Stimulated activated CD4-positive, alpha-beta T cell treated with anti-CD3 and anti-CD28 coated beads, TNF-alpha, amount 100 ng/mL, for 1 hour (primary cell): ENCODE results near the gene WFIKKN1.

Source experiments
- DNase-seq, 3 donors: peaks; one replicate each; pipeline ENCODE4 v3.0.0-alpha.2; 2020; ENCODE audit warnings: low read depth in 3 of 3, low spot score in 1 of 3

The WFIKKN1 gene

DNA sequence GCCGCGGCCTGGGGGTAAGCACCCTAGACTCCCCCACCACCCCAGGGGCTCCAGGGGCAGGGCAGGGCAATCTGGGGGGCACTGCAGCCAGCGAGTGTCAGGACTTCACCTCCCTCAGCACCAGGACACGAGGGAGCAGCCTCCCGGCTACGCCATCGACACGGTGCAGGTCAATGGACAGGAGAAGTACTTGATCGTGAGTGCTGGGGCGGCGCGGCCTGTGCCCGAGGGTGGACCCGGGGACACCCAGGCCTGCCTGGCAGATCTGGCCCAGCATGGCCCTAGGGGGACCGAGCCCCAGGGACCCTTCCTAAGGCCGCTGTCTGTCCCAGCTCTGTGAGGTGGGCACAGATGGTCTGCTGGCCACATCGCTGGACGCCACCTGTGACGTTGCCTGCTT is 41.6 kb downstream of the WFIKKN1 start:
- DNase-seq: no peak

DNA sequence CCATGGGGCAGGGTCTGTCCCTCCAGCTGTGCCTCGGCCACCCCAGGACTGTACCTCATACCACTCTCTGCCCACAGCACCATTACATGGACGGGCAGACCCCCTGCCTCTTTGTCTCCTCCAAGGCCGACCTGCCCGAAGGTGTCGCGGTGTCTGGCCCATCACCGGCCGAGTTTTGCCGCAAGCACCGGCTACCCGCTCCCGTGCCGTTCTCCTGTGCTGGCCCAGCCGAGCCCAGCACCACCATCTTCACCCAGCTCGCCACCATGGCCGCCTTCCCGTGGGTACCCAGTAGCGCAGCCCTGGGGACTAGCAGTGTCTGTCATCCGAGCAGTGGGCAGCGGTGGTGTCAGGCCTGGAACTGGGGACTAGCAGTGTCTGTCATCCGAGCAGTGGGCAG is 42.1 kb downstream of the WFIKKN1 start:
- DNase-seq: no peak

DNA sequence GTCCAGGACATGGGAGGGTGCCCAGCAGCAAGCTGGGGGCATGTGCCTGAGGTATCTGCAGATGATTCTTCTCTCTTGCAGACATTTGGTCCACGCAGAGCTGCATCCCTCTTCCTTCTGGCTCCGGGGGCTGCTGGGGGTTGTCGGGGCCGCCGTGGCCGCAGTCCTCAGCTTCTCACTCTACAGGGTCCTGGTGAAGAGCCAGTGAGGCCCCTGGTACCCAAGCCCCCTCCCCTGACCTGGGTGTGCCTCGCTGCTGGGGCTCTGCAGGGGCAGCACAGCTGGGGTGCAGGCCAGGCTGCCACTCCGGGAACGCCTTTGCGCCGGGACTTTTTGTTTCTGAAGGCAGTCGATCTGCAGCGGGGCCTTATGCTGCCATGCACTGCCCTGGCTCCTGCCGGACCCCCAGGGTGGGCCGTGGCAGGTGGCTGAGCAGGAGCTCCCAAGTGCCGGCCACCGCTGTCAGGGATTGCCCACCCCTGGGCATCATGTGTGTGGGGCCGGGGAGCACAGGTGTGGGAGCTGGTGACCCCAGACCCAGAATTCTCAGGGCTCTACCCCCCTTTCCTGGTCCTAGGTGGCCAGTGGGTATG is 42.7 kb downstream of the WFIKKN1 start:
- no peak for DNase-seq

DNA sequence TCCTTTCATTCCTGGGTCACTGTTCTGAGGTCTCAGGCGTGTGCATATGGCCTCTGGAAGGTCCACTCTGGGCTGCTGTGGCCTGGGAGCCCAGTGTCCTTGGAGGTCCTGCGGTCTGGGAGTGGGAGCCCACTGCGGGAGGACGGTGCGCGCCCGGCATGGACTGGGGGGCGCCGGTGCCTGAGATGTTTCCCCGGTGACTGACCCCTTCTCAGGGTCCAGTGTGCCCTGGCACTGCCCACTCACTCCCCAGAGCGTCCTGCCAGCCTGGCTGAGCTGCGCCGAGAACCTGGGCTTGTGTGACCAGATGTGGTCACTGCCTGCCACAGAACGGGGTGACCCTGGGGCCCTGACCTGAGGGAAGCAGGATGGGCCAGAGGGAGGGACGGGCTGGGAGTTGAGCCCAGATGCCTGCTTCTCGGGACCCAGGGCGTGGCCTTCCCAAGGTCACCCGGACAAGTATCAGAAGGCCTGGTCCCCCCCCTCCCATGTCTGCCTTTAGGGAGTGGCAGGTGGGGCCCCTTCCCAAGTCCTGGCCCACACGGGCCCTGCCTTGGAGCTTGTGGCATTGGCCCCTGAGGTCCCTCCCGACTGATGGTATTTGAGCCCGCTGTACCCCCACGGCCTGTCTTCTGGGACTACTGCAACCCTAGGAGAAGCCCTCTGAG is 43.6 kb downstream of the WFIKKN1 start:
- no peak for DNase-seq

DNA sequence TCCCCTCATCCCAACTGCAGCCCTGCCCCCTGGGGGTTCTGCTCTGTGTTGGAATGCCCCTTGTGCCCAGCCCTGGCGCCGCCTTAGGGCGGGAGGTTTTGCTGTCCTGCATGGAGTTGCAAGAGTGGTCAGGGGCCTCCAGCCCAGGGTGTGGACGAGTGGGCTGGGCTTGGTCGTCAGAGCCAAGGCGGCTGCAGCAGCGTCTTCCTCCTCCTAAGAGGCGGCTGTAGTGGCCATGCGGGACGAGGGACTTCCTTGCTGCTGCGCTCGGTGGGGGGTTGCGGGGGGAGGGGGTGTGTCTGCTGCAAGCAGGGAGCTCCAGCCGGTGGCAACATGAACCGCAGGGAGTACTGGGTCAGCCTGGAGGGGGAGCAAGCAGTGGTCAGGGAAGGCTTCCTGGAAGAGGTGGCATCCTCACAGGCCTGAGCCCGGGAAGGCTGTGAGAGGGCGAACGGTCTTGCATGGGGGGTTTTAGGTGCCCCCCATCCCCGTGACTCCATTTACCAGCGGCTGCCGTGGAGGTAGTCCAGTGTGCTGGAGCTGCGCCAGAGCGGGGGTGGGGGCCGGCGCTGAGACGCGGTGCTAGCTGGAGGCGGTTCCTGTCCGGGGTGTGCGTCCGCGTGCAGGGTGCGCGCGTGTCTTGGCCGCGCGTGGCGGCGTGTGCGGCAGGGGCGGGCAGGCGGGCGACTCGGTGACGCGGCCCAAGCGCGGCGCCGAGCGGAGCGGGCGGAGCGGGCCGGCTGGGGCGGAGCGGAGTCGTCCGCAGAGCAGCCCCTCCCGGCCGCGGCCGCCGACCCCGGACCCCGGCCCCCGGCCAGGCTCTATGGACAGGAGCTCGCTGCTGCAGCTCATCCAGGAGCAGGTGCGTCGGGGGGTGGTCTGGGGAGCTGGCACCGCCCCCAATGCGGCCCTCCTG is 44.4 kb downstream of the WFIKKN1 start, which contains the start of gene RHBDL1:
TSS of gene RHBDL1 (plus strand) at position 704 of the 916 bp plus-strand sequence. CDS start at position 824, 120 bp downstream.
- no peak for DNase-seq

DNA sequence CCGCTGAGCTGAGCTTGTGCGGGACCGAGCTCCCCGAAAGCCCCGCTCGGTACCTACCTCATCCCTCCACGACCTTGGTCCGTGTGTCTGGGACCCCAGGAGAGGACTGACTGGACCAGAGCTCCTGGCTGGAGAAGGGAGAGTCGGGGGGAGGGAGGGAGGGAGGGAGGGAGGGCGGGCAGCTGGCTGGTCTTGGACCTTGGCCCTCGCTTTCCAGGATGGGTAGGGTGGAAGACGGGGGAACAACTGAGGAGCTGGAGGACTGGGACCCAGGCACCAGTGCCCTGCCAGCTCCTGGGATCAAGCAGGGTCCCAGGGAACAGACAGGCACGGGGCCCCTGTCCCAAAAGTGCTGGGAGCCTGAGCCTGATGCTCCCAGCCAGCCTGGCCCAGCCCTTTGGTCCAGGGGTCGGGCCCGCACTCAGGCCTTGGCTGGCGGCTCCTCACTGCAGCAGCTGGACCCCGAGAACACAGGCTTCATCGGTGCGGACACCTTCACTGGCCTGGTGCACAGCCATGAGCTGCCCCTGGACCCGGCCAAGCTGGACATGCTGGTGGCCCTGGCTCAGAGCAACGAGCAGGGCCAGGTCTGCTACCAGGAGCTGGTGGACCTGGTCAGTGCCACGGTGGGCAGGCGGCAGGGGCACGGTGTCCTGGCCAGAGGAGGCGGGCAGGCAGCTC is 45.2 kb downstream of the WFIKKN1 start:
- DNase-seq: no peak

DNA sequence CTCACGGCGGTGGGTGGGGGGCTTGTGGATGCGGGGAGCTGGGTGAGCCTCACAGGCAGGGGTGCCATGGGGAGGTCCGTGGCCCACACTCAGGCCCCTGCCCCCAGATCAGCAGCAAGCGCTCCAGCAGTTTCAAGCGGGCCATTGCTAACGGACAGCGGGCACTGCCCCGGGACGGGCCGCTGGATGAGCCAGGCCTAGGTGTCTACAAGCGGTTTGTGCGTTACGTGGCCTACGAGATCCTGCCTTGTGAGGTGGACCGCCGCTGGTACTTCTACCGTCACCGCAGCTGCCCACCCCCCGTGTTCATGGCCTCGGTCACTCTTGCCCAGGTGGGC is 45.7 kb downstream of the WFIKKN1 start:
- no peak for DNase-seq

DNA sequence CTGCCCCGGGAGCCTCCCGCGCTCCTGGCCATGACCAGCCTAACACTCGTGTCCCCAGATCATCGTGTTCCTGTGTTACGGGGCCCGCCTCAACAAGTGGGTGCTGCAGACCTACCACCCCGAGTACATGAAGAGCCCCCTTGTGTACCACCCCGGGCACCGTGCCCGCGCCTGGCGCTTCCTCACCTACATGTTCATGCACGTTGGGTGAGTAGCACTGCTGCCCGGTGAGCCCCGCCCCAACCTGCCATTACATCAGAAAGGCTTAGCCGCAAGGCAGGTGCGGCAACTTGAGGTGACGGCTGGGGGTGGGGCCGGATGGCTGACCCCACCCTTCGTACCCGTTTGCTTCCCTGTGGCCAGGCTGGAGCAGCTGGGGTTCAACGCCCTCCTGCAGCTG is 46.1 kb downstream of the WFIKKN1 start:
- DNase-seq: no peak

DNA sequence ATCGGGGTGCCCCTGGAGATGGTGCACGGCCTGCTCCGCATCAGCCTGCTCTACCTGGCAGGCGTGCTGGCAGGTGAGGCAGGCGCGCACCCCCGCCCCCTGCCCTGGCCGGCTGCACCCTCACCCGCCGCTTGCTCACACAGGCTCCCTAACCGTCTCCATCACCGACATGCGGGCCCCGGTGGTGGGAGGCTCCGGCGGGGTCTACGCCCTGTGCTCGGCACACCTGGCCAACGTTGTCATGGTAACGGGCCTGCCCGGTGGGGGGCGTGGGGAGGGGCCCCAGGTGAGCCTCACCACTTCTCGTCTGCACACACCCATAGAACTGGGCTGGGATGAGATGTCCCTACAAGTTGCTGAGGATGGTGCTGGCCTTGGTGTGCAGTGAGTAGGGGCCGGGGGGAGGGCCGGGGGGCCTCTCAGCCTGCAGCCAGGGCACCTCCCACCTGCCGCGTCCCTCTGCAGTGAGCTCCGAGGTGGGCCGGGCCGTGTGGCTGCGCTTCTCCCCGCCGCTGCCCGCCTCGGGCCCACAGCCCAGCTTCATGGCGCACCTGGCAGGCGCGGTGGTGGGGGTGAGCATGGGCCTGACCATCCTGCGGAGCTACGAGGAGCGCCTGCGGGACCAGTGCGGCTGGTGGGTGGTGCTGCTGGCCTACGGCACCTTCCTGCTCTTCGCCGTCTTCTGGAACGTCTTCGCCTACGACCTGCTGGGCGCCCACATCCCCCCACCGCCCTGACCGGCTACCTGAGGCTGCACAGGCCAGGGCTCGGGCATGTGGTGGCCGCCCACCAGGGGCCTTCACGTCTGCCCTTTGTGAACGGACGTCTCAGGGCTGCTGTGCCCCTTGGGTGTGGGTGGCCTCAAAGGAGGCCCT is 46.8 kb downstream of the WFIKKN1 start:
- no peak for DNase-seq

DNA sequence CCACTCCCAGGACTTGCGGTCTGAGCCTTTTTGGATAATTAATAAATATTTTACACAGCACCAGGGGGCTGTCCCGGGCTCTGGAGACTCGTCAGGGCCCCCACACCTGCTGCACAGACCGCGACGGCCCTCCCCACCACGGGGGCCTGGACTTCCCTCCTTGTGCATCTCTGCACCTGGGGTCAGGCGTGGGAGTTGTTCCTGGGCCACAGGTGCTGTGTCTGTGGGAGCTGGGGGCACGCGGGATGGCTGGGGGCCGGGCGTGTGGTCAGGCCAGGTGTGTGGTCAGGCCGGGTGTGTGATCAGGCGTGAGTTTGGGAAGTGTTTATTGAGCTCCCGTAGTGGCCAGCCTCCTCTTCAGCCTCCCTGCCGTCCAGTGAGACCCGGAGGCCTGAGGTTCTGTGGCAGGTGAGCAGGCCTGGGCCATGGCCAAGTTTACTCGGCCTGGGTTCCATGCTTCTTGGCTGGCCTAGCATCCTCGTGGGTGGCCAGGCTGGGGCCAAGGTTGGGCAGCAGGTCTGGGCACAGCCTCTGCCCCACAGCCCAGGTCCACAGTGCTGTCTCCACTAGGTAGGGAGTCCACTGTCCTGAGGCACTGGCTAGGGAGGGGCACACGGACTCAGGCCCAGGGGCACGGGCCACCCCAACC is 47.5 kb downstream of the WFIKKN1 start:
- DNase-seq: no peak

DNA sequence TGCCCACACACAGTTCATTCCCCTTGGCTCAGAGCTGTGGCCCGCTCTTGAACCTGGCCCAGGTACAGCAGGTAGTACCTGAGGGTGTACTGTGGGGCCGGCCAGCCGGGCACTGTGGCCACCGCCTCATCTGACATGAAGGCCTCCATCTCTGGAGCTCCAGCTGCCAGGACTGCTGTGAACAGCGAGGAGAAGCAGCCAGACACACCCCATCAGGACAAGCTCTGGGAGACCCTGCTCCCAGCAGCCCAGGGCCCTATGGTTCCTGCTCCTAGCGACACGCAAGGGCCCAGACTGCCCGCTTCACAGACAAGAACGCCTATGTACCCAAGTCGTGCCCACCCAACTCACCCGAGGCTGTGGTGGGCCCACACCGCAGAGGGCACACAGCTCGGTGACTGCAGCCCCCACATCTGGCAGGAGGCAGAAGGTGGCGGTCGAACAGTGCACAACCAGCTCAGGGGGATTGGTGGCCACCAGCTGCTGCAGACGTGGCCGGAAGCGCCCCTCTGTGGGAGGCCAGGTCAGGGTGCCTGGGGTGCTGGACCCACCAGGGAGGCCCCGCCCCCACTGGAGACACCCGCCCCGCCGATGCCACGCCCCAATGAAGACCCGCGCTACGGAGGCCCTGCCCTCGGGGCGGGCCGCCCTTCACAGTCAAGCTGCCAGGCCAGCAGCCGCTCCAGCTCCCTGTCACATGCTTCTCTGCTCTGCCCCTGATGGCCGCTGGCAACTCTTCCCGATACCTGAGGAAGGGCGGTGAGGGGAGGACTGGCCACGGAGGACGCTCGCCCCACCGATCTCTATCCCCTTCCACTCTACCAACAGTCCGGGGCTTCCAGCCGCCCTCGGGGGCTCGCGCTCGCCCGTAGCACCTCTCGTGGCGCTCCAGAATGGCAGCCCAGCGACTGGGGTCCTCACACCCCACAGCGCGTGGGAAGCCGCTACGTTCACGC is 48.4 kb downstream of the WFIKKN1 start:
- DNase-seq: no peak

DNA sequence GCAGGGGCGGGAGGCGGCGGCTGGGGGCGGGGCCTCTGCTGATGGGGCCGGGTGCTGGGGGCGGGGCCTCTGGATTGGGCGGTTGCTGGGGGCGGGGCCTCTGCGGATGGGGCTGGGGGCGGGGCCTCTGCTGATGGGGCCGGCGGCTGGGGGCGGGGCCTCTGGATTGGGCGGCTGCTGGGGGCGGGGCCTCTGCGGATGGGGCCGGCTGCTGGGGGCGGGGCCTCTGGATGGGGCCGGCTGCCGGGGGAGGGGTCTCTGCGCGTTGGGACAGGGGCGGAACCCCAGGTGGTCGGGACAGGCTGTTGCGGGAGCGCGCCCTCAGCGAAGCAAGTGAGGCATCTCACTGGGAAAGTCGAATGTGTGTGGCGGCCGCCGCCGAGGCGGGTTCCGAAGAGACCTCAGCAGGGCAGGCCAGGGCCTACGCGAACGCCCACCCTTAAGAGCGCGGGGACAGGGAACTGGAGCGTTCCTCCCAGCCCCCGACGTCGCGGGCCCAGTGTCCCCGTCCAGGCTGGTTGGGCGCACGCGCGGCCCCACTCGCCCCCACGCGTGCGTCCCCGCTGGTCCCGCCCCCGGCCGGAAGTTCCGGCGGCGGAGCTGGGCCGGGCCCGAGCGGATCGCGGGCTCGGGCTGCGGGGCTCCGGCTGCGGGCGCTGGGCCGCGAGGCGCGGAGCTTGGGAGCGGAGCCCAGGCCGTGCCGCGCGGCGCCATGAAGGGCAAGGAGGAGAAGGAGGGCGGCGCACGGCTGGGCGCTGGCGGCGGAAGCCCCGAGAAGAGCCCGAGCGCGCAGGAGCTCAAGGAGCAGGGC is 49.2 kb downstream of the WFIKKN1 start, which contains the start of gene STUB1:
TSS of gene STUB1 (plus strand) at position 597 of the 811 bp plus-strand sequence. CDS start at position 713, 116 bp downstream.
- DNase-seq: peak; percentile 70 to 86 (median 78)

DNA sequence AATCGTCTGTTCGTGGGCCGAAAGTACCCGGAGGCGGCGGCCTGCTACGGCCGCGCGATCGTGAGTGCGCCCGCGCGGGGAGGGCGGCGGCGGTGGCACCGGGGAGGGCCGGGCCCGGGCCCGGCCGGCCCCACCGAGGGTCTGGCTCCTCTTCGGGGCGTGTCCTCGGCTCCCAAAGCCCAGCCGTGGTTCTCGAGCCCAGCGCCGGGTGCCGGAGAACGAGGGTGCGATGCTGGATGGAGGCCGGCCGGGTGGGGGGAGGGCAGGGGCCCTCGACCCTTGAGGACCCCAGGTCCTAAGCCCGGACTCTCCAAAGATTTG is 49.8 kb downstream of the WFIKKN1 start:
- DNase-seq: no peak

DNA sequence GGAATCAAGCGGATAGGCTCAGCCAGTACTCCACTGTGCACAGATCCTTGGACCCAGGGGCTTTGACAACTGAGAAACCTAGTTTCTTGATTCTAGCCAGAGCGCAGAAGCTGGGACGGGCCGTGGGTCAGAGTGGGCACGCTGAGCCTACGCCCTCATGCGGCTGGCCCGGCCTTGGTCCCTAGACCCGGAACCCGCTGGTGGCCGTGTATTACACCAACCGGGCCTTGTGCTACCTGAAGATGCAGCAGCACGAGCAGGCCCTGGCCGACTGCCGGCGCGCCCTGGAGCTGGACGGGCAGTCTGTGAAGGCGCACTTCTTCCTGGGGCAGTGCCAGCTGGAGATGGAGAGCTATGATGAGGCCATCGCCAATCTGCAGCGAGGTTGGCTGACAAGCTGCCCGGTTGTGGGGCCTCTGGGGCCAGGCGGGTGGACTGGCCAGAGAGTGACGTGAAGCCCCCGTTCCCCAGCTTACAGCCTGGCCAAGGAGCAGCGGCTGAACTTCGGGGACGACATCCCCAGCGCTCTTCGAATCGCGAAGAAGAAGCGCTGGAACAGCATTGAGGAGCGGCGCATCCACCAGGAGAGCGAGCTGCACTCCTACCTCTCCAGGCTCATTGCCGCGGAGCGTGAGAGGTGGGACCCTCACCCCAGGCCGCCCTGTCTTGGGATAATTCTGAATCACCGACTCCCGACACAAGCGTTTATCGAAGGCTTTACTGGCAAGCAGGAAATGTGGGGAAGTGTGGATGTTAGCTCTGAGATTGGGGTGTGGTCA is 50.4 kb downstream of the WFIKKN1 start:
- no peak for DNase-seq

DNA sequence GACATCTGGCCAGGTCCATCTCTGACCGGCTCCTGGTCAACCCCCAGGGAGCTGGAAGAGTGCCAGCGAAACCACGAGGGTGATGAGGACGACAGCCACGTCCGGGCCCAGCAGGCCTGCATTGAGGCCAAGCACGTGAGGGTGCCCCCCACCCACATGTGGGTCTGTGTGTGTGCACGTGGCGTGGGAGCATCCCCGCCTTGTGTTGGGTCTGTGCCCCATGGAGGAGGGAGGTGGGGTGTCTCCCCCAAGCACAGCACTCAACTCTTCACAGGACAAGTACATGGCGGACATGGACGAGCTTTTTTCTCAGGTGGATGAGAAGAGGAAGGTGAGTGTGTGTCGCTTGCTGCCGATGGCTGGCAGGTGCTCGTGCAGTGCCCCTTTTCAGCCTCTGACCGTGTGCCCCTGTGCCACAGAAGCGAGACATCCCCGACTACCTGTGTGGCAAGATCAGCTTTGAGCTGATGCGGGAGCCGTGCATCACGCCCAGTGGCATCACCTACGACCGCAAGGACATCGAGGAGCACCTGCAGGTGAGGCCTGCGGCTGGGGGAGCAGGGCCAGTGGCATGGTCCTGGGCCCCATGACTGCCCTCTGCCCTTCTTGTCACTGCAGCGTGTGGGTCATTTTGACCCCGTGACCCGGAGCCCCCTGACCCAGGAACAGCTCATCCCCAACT is 51.1 kb downstream of the WFIKKN1 start:
- no peak for DNase-seq

DNA sequence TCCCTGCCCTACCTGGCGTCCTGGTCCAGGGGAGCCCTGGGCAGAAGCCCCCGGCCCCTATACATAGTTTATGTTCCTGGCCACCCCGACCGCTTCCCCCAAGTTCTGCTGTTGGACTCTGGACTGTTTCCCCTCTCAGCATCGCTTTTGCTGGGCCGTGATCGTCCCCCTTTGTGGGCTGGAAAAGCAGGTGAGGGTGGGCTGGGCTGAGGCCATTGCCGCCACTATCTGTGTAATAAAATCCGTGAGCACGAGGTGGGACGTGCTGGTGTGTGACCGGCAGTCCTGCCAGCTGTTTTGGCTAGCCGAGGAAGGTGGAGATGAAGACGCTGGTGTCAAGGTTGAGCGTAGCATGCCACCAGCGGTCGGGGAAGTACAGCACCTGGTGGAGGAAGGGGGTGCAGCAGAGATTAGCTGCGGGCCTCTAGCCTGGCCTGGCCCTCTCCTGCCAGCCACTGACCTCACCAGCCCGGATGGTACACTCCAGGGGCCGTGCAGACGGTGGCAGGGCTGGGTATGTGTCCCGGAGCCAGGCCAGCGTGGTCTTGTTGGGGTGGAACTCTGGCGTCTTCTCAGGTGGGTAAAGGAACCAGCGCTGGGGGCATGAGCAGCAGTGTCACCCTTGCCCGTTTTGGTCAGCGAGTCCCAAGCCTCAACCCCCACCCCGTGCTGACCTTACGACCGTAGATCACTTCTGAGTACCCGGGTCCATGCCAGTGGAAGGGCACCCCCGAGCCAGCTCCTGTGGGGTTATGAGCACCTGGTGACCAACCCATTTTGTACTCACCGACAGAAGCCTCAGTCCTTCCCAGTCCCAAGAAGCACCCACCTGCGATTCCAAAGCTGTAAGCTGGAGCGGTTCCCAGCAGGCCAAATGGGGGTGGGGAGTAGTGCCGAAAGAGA is 52.0 kb downstream of the WFIKKN1 start:
- DNase-seq: no peak
